ENCODE measurements around the gene TAF4. TPM values are rescaled to one million over a fixed set of nuclear protein-coding genes. Genes with fewer than 3 reads are reported as not detected.

The TAF4 gene
- total and polyA plus RNA-seq, 2 donors from 2014 or later = 3.7 to 18.4 TPM

DNA sequence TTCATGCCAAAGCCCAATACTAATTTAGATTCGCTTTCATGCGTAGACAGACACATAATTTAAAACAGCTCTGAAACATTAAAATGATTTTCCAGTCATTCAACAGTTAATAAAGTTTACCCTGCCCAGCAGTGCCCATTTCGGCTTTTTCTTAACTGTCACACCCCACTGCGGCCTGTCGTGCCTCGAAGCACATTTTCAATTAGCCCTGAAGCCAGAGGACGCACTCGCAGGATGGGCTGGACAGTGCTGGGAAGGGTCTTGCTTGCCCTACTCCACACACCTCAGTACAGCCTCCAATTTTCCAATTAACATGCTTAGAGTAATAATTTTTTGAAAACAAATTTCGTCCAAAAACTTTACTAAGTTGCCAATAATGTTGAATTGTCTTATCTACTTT, 35.3 kb downstream of the TAF4 start:
- no peak overlapping the region for H3K9ac ChIP-seq (ENCODE audit: low read length in 3 of 3)
- H3K36me3 ChIP-seq (ENCODE audit: control insufficient read depth in 2 of 3, insufficient read depth in 3 of 3, low read length in 3 of 3) = no peaks in the 10 kb centered on the region
- intact Hi-C loops (cut with DNase I) = no loop called here
- H3K27ac ChIP-seq (ENCODE audit: low read depth in 2 of 2, low read length in 2 of 2) = no peak overlapping the region
- DNase-seq = peak in 1 of 5 donors; percentile 25
- peaks cover 0 to 33% (median 28%) of the 10 kb centered on the region in 3 donors for H3K4me1 ChIP-seq (ENCODE audit: control insufficient read depth in 2 of 3, insufficient read depth in 2 of 3, low read depth in 1 of 3, low read length in 3 of 3)
- H3K9me3 ChIP-seq (ENCODE audit: control insufficient read depth in 2 of 3, insufficient read depth in 1 of 3, low read length in 3 of 3) = no peaks in the 10 kb centered on the region
- no peak overlapping the region for H3K4me3 ChIP-seq (ENCODE audit: low read length in 3 of 3)
- no peaks in the 10 kb centered on the region for H3K27me3 ChIP-seq (ENCODE audit: control insufficient read depth, insufficient read depth, low read length)
- no peak for FAIRE-seq
- no peak for TF ChIP-seq CTCF (IDR thresholded peaks at IDR 0.05; ENCODE audit: borderline replicate concordance, extremely low read depth, insufficient read depth)

DNA sequence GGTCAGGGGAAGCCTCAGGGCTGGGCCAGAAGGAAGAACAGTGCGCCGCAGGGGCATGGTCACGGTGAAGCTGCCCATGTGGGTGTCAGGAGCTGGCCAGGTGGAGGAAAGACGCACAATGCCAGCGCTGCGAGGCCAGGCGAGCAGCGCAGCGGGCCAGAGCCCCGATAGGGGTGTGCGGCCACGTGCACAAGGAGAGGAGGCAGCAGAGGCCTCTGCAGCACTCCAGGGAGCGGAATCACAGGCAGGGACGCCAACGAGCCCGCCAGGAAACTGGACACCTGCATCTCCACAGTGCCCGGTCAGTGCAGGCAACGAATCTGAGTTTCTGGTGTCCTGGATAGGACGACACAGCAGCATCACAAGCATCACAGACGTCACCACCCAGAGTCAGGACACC, 35.7 kb downstream of the TAF4 start:
- Histone ChIP-seq H3K9me3 (ENCODE audit: control insufficient read depth in 2 of 3, insufficient read depth in 1 of 3, low read length in 3 of 3) (no peaks in the 10 kb centered on the region), H3K36me3 (ENCODE audit: control insufficient read depth in 2 of 3, insufficient read depth in 3 of 3, low read length in 3 of 3) (no peaks in the 10 kb centered on the region), H3K4me3 (ENCODE audit: low read length in 3 of 3) (no peak overlapping the region), H3K27me3 (ENCODE audit: control insufficient read depth, insufficient read depth, low read length) (no peaks in the 10 kb centered on the region), H3K27ac (ENCODE audit: low read depth in 2 of 2, low read length in 2 of 2) (no peak overlapping the region), H3K9ac (ENCODE audit: low read length in 3 of 3) (no peak overlapping the region), H3K4me1 (ENCODE audit: control insufficient read depth in 2 of 3, insufficient read depth in 2 of 3, low read depth in 1 of 3, low read length in 3 of 3) (peaks cover 0 to 37% (median 30%) of the 10 kb centered on the region in 3 donors)
- no peak for FAIRE-seq
- DNase-seq = peak in 2 of 5 donors; percentile 33 to 57
- TF ChIP-seq CTCF (IDR thresholded peaks at IDR 0.05; ENCODE audit: borderline replicate concordance, extremely low read depth, insufficient read depth) = no peak
- intact Hi-C loops (cut with DNase I) = no loop called here

- intact Hi-C loops (cut with DNase I) = no loop called here
- Histone ChIP-seq H3K27ac (ENCODE audit: low read depth in 2 of 2, low read length in 2 of 2) (no peak overlapping the region), H3K27me3 (ENCODE audit: control insufficient read depth, insufficient read depth, low read length) (no peaks in the 10 kb centered on the region), H3K36me3 (ENCODE audit: control insufficient read depth in 2 of 3, insufficient read depth in 3 of 3, low read length in 3 of 3) (no peaks in the 10 kb centered on the region), H3K4me3 (ENCODE audit: low read length in 3 of 3) (no peak overlapping the region), H3K9ac (ENCODE audit: low read length in 3 of 3) (no peak overlapping the region), H3K4me1 (ENCODE audit: control insufficient read depth in 2 of 3, insufficient read depth in 2 of 3, low read depth in 1 of 3, low read length in 3 of 3) (peaks cover 0 to 40% (median 30%) of the 10 kb centered on the region in 3 donors), H3K9me3 (ENCODE audit: control insufficient read depth in 2 of 3, insufficient read depth in 1 of 3, low read length in 3 of 3) (no peaks in the 10 kb centered on the region)
- FAIRE-seq (no peak), DNase-seq (peak in 1 of 5 donors; percentile 29)
- no peak for TF ChIP-seq CTCF (IDR thresholded peaks at IDR 0.05; ENCODE audit: borderline replicate concordance, extremely low read depth, insufficient read depth)
Observed at GRCh38 chr20:62029296-62029695, 36.4 kb downstream of the TAF4 start.

- intact Hi-C loops (cut with DNase I) = no loop called here
- Histone ChIP-seq H3K27ac (ENCODE audit: low read depth in 2 of 2, low read length in 2 of 2) (no peak overlapping the region), H3K36me3 (ENCODE audit: control insufficient read depth in 2 of 3, insufficient read depth in 3 of 3, low read length in 3 of 3) (no peaks in the 10 kb centered on the region), H3K4me3 (ENCODE audit: low read length in 3 of 3) (no peak overlapping the region), H3K9ac (ENCODE audit: low read length in 3 of 3) (no peak overlapping the region), H3K9me3 (ENCODE audit: control insufficient read depth in 2 of 3, insufficient read depth in 1 of 3, low read length in 3 of 3) (no peaks in the 10 kb centered on the region), H3K27me3 (ENCODE audit: control insufficient read depth, insufficient read depth, low read length) (no peaks in the 10 kb centered on the region), H3K4me1 (ENCODE audit: control insufficient read depth in 2 of 3, insufficient read depth in 2 of 3, low read depth in 1 of 3, low read length in 3 of 3) (peaks cover 0 to 40% (median 30%) of the 10 kb centered on the region in 3 donors)
- FAIRE-seq = no peak
- peak in 1 of 5 donors; percentile 22 for DNase-seq
- TF ChIP-seq CTCF (IDR thresholded peaks at IDR 0.05; ENCODE audit: borderline replicate concordance, extremely low read depth, insufficient read depth) = no peak
Observed at GRCh38 chr20:62028384-62028783, 37.3 kb downstream of the TAF4 start.

All from kidney (tissue), 14 donors.